ENCODE data around the gene GPR176.

The GPR176 gene, protein sequence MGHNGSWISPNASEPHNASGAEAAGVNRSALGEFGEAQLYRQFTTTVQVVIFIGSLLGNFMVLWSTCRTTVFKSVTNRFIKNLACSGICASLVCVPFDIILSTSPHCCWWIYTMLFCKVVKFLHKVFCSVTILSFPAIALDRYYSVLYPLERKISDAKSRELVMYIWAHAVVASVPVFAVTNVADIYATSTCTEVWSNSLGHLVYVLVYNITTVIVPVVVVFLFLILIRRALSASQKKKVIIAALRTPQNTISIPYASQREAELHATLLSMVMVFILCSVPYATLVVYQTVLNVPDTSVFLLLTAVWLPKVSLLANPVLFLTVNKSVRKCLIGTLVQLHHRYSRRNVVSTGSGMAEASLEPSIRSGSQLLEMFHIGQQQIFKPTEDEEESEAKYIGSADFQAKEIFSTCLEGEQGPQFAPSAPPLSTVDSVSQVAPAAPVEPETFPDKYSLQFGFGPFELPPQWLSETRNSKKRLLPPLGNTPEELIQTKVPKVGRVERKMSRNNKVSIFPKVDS

DNA sequence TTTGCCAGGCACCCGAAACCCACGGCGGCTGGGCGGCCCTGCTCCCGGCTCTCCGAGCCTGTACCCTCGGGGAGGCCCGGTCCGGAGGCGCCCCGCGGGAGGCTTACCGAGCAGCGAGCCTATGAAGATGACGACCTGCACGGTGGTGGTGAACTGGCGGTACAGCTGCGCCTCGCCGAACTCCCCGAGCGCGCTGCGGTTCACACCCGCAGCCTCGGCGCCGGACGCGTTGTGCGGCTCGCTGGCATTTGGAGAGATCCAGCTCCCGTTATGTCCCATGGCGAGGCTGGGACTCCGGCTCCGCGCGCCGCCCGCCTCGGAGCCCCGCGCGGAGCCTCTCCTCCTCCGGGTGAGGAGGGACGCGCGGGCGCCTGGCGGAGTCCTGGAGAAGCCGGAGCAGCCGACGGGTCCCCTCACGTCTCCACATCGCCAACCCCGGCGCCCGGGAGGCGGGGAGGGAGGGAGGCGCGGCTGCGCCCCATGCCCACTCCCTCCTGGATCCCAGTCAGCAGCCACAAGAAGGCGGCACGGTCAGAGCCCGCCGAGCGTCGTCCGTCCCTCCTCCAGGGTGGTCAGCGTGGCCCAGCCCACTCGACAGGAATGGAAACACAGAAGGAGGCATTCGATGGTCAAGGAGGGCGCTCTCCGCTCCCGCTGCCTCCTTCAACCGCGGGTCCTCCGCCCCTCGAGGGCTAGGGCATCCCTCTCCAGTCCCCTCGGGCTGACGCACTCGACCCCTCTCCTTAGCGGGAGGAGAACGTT lies at the start of gene GPR176:
TSS of gene GPR176 (minus strand) at position 519 of the 762 bp plus-strand sequence. CDS start at position 279, 240 bp downstream.
- DNase-seq (ENCODE audit: low read depth in 2 of 2), result no peak

DNA sequence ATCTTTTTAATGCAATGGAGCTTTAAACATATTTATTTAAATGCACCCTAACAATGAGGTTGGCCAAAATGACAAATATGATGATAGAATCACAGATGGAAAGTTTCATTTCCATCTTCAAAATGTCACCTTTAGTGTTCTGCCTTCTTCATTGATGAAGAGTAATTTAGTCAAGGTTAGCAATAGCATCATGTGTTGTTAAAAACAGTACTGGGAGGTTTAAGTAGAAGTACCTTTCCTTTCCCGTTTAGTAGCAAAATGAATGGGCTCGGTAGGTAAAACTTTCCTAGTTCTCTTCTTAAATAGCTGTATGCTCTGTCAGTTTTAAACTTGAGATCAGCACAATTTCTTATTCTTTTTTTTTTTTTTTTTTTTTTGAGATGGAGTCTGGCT lies 48.9 kb upstream of the GPR176 start:
- DNase-seq (ENCODE audit: low read depth in 2 of 2), result no peak

DNA sequence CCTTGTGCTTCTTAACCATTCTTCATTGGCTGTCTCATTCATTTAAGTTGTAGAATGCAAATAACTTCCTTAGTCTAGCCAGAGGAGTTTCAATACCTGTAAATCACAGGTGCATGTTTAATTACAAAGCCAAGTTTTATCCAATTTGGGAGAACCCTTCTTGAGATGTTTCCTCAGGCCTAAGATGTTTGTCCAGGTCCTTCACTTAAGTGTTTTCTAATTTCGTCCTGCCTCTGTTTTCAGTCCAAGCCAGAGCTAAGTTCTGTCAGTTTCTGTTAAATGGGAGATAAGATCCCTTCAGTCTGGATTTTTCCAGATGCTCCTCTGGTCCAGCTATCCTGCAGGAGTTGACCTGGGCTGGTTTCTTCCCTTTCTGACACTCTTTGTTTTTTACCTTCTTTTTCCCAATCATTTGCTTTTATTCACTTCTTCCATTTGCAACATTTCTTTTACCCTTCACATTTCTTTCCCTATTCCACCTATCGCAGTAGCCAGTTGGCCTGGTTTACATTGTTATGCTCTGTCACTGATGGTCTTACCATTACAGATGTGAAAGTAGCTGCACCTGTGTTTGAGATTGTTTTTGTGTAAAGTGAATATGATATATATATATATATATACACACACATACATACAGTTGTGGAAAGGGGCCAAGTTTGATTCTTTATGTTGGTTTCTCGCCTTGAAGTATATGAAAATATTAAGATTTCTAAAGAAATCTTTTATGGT lies 48.4 kb upstream of the GPR176 start:
- DNase-seq (ENCODE audit: low read depth in 2 of 2), result no peak

DNA sequence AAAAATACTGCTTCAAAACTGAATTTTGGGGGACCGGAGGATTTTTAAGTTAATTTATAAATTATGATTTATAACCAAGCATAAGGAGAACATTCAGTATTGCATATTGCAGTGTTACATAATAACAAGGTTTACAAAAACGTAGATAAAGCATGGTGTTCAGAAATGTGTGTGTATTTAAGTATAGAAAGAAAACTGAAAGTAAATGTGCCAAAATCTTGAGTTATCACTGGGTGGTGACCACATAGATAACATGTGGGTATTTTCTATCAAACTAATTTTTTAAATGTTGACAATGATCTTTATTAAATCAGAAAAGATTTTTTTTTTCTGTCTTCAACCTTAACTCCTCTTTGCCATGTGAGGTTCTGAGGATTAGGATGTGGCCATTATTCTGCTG lies 46.5 kb upstream of the GPR176 start:
- DNase-seq (ENCODE audit: low read depth in 2 of 2), result no peak

DNA sequence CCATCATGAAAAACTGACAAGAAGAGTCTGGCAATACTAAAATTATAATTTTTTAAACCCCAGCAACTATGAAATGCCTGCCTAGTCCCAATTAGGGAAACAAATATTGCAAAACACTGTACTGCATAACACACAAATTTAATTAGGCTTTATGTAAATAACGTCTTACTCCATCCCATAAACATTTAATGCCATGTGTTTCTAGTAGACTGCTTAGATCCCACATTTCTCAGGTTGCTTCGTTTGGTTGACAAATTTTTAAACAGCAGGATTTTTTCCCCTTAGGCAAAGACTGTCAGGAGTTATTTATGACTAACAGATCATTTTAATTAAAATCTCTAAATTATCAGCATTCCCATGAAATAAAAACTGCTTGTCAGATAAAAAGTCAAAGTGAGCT lies 43.7 kb upstream of the GPR176 start:
- DNase-seq (ENCODE audit: low read depth in 2 of 2), result no peak

DNA sequence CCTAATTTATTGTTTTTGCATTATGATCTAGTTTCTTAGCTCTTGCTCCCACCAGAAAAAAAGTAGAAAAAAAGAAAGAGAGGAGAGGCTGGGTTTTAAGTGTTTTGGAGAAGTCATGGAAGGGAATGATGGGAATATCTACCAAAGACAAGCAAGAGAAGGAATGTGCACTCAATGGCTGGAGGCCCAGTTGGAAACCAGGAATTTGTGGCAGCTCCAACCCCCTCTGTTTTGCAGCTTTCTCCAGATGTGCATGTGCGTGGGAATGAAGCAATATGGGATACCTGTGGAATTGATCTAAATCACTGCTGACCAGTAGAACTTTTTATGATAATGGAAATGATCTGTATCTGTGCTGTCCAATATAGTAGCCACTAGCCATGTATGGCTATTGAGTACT lies 41.0 kb upstream of the GPR176 start:
- no peak for DNase-seq (ENCODE audit: low read depth in 2 of 2)

DNA sequence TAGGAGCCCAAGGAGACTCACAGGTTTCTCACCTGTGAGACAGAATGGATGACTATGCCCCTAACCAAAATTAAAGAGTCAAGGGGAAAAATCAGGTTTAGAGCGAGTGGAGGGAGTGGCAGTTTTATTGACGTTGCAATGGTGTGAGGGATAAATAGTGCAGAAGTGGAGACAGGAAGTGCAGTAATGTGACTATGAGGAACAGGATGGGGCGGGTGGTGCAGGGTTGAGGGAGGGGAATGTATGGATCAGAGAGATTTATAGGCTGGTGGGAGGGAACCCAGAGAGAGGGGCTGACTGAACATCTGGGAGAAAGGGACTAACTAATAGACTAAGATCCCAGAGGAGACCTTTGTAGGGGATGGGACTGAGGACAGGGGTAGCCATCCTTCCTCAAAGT lies 40.3 kb upstream of the GPR176 start:
- DNase-seq (ENCODE audit: low read depth in 2 of 2), result no peak

DNA sequence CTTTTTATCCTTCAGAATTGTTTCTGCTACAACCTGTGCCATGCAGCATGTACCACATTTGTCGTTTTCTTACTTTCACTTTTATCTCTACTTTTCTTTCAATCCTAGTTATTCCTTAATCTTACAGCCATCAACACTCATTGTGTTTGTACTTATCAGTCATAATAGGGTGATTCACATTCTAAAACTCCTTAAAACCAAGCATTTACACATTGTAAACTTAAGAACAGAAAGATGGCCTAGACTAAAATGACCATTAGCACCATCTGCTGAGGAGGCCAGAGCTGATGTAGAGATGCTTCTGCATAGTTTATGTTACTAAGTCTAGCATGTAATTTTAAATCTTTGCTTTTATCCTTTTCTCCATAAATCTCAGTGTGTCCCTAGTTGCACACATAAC lies 39.3 kb upstream of the GPR176 start:
- no peak for DNase-seq (ENCODE audit: low read depth in 2 of 2)

GRCh38 chr15:39957481-39957880 lies 37.4 kb upstream of the GPR176 start:
- no peak for DNase-seq (ENCODE audit: low read depth in 2 of 2)

GRCh38 chr15:39953521-39953920 lies 33.5 kb upstream of the GPR176 start:
- DNase-seq (ENCODE audit: low read depth in 2 of 2), result no peak

GRCh38 chr15:39951561-39951960 lies 31.5 kb upstream of the GPR176 start:
- no peak for DNase-seq (ENCODE audit: low read depth in 2 of 2)

- DNase-seq (ENCODE audit: low read depth in 2 of 2), result no peak
Observed at GRCh38 chr15:39948817-39949216, 28.8 kb upstream of the GPR176 start.

DNA sequence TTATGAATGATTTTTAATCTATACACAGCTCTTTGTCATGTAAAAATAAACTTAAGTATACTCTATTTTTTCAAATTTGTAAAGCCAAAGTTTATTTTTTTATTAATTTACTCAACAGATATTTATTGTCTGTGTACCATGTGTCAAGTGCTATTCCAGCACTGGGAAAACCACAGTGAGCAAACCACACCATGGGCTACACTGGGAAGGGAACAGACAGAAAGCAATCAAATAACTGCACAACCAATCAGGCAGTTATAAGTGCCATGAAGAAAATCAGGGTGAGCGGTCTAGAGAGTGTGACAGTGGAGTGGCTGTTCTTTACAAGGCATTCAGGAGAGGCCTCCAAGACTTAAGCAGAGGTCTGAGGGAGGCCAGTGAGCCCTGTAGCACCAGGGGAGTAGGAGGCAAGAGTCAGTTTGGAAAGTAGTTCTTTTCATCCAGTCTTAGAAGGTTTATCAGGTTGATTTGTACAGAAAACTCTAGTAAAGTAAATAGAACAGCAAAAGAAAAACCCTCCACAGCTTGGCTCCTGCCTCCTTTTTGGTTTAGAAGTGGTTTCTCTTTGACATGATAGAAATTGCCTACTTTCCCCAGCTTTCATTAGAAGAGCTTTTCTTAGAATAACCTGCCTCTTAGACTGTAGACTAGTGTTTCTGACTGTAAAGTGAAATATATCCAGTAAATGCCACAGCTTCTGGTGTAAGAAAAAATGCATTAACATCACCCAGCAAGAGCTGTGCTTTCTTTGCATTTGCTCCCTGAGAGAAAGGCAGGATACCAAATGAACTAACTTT lies 27.5 kb upstream of the GPR176 start:
- DNase-seq (ENCODE audit: low read depth in 2 of 2), result no peak

GRCh38 chr15:39946862-39947261 lies 26.8 kb upstream of the GPR176 start:
- no peak for DNase-seq (ENCODE audit: low read depth in 2 of 2)

DNA sequence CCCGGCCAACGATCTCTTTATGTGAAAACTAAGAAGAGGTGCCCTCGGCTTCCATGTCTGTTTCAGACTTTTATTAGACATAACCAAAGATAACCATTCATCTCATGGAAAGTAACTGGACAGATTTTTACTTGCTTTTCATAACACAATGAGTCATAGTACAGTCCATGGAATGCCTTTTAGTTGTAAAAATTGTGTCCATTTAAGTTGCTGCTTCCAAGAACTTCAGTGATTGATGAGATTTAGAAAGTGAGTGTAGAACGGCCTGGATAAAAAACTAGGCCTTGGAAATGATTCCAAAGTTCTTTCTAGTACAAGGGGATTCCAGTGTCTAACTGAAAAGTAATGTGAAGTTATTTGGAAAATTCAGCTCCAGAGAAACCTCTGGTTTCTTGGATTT lies 24.7 kb upstream of the GPR176 start:
- DNase-seq (ENCODE audit: low read depth in 2 of 2), result no peak

DNA sequence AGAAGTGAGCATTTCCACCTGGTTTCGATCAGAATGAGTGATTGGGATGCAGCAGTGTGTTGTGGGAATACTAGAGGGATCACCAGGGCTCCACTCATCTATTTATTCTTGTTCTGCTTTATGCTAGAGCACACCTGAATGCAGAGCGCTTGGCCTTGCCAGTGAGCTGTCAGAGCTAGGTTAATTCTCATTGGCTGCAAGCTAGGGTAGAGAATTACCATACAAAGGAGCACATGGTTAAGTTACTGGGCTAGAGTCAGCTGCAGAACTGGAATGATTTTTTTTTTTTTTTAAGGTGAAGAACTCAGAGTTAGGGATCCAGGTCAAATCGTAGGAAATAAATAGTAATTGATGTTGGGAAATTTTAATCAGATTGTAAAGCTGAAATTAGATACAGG lies 22.7 kb upstream of the GPR176 start:
- DNase-seq (ENCODE audit: low read depth in 2 of 2), result no peak

DNA sequence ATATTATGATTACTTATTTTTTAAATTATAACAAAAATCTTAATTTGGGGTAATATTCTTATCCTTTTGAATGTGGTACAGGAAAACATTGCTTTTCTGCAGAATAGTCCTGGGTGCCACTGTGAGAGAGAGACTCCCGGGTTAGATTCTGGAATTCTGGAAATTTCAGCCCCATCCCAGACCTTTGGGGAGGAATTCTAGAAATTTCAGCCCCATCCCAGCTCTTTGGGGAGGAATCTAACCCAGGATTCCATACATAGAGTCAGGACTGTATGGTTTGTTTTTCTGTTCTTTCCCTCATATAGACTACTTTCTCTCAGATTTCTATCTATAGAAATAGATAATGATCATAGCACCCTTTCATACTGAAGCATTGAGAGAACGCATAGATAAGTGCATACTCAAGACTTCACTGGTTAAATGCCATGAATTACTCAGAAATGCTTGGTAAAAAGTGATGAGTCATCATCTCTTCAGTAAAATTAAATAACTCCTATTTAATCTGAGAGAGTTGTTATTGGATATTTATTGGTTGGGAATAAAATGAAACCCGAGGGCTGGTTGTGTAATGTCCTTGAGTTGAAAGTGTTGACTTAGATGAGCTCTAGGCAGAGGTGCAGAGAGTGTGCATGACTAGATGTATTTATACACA lies 22.2 kb upstream of the GPR176 start:
- no peak for DNase-seq (ENCODE audit: low read depth in 2 of 2)

DNA sequence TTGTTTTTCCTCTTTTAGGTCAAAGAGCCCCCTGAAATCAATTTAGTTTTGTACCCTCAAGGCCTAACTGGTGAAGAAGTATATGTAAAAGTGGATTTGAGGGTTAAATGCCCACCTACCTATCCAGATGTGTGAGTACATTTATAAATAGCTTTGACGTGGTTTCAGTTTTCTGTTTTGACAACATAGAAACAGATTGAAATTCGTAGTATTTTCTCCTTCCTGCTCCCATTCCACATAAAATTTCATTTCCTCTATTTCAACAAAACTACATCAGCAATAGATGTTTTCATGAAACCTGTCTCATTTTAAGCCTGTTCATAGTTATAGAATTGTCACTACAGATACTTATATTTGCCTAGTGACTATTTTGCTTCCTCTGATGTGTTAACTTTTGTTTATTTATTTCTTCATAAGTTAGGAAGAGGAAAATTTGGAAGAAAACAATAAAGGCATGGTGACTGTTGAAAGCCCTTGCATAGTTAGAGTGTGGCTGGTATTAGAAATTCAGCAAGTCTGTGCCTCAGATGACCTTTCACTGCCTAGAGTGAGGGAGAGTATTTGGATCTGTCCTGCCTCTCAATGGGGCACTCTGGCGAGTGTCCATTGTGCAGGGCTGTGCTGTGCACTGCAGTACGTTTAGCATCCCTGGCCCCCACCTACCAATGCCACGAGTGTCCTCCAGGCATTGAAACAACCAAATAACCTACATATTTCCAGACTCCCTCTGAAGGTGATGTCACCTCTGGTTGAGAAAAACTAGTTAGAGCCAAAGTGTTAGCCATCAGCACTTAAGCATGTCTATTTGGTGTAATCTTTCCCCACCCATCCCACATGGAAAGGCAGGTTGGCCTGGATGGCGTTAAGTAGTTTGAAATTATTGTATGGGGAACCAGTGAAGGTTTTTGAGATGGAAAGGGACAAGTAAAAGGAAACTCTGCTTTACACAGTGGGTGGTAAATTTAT lies 19.7 kb upstream of the GPR176 start:
- DNase-seq (ENCODE audit: low read depth in 2 of 2), result no peak

DNA sequence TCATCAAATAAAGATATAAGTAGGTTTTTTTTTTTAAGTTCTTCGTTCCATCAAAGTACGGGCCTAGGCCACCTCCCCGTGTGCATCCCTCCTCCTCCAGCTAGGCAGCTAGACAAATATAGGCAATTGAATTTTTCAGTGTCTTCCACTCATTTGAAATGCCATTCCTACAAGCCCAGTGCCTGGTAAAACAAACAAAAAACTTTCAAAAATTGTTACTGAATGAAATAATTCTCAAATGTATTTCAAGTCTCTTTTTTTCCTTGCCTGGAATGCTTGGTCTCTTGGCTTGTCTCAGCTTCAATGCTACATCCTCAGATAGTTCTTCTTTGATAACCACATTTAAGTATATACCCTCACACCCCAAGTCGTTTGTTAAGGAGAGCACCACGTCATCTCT lies 17.6 kb upstream of the GPR176 start:
- no peak for DNase-seq (ENCODE audit: low read depth in 2 of 2)

DNA sequence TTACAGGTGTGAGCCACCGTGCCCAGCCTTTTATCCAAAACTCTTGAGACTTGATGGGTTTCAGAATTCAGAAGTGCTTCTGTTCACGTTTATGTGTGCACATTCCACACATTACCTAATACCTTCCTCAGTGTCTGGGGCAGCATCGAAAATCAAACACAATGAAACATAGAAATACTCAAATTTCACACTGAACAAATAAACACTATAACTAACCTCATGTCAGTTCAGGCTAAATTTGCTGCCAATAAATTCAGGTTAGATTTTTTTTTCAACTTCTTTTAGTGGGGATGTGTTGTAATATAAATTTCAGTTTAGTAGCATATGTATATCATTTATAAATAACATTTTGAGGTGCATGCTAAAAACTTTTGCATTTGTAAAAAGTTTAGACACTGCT lies 16.6 kb upstream of the GPR176 start:
- no peak for DNase-seq (ENCODE audit: low read depth in 2 of 2)
